Heart left ventricle (tissue), 13 donors: Measurements from ENCODE around the gene IL20RA.

Source experiments
- CTCF ChIP-seq, 12 donors: fragments of 200-600 bp; sonication (generic) in 4 of 12; IDR thresholded peaks; one replicate each; pipeline versions ENCODE4 v1.5.0 to v1.8.0; 2018 to 2022; ENCODE audit warnings: antibody characterized with exemption in 12 of 12, mild to moderate bottlenecking in 5 of 12
- POLR2A ChIP-seq, 2 donors: fragments of 450-650 bp; IDR thresholded peaks; one replicate each; pipeline ENCODE4 v1.6.1; 2017; ENCODE audit warnings: antibody characterized with exemption in 2 of 2, mild to moderate bottlenecking in 2 of 2, moderate library complexity in 2 of 2
- donor health status: ischemic (EF 13 %, LVEDD 7.1; RV severe dilation, severe dysfunction).
- donor health status: DM: no; HTN: yes; CAD: no.
- donor health status: DM: no; HTN: no; CAD: no.
- donor health status: ischemic (EF 25% LVEDD 6.9; RV normal size, moderate dysfunction).
- donor health status: ischemic (EF 25% LVEDD 5.7; RV mildly dilated, moderate dysfunction).
- donor health status: ischemic (EF 35%, LVEDD 5.7; RV mildly dilated, moderate dysfunction).
- donor health status: nonischemic (EF 11% LVEDD 7.7; RV severe dilation, severe dysfunction).
- donor health status: DM: yes; HTN: yes; CAD: no.
- donor health status: PGD.
- donor health status: ischemic (EF 29% LVEDD 5.4; RV normal size, mild dysfunction).
- donor health status: nonischemic (EF 23%, LVEDD 6.1; RV moderate dilation, normal function).

DNA sequence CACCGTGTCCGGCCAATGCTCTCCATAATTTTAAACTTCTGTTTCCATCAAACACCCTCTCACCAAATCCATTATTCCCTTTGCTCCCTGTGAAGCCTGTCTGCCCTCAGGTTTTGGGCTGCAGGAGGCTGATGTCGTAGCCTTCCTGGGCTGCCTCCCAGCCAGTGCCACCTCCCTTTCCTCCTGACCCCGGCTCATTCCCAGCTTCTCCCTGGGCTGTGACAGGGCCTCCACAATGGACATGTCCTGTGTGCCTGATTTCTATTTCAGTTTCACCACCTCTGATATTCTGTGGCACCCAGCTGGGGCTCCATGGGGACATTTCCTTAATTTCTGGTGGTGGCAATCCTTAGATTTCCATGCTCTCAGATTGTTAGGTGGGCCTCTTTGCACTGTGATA is 28.8 kb downstream of the IL20RA start:
- no peak for TF ChIP-seq CTCF (IDR thresholded peaks at IDR 0.05)
- TF ChIP-seq POLR2A (IDR thresholded peaks at IDR 0.05): no peak
